Mesothelial cell of epicardium (in vitro differentiated cells): ENCODE results near the gene KLHL40. TPM values are rescaled to one million over a fixed set of nuclear protein-coding genes. Genes with fewer than 3 reads are reported as not detected.

Experiments used
- DNase-seq, 2 experiments: peaks; one replicate each; pipeline ENCODE4 v3.0.0; 2021; ENCODE audit warnings: low spot score in 2 of 2; ENCODE audit not compliant: unreplicated experiment in 2 of 2
- H3K27ac Mint-ChIP-seq: 2 replicates; pipeline ENCODE4 v1.8.0; 2021; ENCODE audit warnings: mixed read lengths
- H3K27me3 Mint-ChIP-seq: 2 replicates; pipeline ENCODE4 v1.8.0; 2021; ENCODE audit warnings: low read depth, mixed read lengths
- H3K36me3 Mint-ChIP-seq: 2 replicates; pipeline ENCODE4 v1.8.0; 2021; ENCODE audit warnings: mixed read lengths
- H3K4me1 Mint-ChIP-seq: 2 replicates; pipeline ENCODE4 v1.8.0; 2021; ENCODE audit warnings: mixed read lengths
- H3K4me3 Mint-ChIP-seq: 2 replicates; pipeline ENCODE4 v1.8.0; 2021; ENCODE audit warnings: mild to moderate bottlenecking, moderate library complexity, mixed read lengths
- H3K9me3 Mint-ChIP-seq: 2 replicates; pipeline ENCODE4 v1.8.0; 2021; ENCODE audit warnings: mixed read lengths
- CTCF ChIP-seq: fragments of 200-600 bp; sonication (generic); IDR thresholded peaks from one replicate; pipeline ENCODE4 v1.5.0; 2021; ENCODE audit warnings: antibody characterized with exemption; ENCODE audit not compliant: unreplicated experiment
- total RNA-seq: library from RNA; stranded (reverse); gene quantifications from 3 replicates; pipeline ENCODE4 v1.2.1, GENCODE V29; 2021

The KLHL40 gene
- total RNA-seq, 1 donor from 2014 or later: not detected

DNA sequence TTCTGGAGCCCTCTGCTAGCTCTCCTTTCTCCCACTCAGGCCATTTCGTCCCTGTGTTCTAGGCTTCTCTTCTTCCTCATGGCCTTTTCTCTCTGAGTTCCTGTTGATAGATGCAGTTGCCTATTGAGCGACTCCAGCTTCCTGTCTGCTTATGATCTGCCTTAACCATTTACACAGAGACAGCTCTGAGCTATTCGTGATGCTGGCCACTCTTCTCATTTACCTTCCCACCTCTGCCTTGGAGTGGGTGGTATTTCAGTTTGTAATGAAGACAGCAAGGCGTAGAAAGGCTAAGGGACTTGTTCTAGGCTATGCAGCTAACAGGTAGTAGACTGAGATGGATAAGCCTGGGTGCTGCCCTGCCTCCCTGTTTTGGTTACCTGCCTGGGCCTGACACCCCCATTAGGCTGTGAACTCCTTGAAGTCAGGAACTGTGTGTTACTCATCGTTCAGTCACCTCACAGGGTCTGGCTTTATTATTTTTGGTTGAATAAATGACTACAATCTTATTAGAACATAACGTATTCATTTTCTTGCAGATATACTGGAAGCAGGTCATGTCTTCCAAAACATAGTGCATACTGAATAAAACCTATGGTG lies 44.5 kb upstream of the KLHL40 start:
- DNase-seq: no peak
- H3K27ac Mint-ChIP-seq: no peak overlapping the region
- no peak overlapping the region for H3K4me3 Mint-ChIP-seq
- H3K36me3 Mint-ChIP-seq: peaks cover 43% of the 10 kb centered on the region
- H3K27me3 Mint-ChIP-seq: no peaks in the 10 kb centered on the region
- no peaks in the 10 kb centered on the region for H3K9me3 Mint-ChIP-seq
- no peaks in the 10 kb centered on the region for H3K4me1 Mint-ChIP-seq
- TF ChIP-seq CTCF: no peak

DNA sequence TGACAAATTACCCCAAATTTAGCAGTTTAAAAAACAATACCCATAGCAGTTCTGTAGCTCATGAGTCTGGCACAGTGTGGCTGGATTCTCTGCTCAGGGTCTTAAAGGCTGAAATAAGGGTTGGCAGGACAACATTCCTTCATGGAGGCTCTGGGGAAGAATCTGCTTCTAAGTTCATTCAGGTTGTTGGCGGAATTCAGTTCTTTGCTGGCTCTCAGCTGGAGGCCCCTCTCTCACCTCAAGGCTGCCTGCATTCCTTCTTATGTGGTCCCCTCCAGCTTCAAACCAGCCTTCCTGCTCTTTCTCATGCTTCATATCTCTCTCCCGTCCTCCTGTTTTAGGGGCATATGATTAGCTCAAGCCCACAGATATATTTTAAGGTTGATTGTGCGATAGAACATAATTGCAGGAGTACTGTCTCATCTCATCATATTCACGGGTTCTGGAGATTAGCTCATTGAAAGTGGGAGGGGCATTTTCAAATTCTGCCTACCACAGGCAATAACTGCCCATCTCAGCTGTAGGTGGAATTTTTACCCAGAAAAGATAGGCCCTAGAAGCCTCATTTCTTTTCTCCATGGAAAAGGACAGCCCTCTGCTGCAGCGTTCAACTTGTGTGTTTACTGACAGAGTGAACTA lies 37.4 kb upstream of the KLHL40 start:
- Mint-ChIP-seq H3K4me1 (peaks cover 22% of the 10 kb centered on the region), H3K4me3 (no peak overlapping the region), H3K27ac (peak overlapping the region; percentile 74), H3K36me3 (peaks cover 35% of the 10 kb centered on the region), H3K27me3 (no peaks in the 10 kb centered on the region), H3K9me3 (no peaks in the 10 kb centered on the region)
- no peak for TF ChIP-seq CTCF
- no peak for DNase-seq

DNA sequence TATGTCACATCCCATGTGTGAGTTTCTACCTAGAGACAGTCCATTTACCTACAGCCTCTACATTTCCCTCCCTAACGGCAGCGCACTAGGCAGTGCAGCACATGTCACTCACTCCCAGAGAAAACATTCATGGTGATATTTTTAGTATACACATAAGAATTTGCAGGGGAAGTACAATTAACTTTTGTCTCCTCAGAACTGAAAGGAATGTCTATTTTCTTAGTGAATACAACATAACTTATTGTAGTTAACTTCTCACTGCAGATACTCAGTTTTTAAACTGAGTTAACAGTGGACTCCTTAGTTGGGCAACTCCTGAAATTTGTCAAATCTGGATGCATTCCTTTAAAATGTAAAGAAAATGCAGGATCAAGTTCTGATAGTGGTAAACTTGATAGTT lies 36.3 kb upstream of the KLHL40 start:
- DNase-seq: no peak
- peaks cover 31% of the 10 kb centered on the region for H3K4me1 Mint-ChIP-seq
- H3K9me3 Mint-ChIP-seq: no peaks in the 10 kb centered on the region
- H3K27me3 Mint-ChIP-seq: no peaks in the 10 kb centered on the region
- peaks cover 25% of the 10 kb centered on the region for H3K36me3 Mint-ChIP-seq
- H3K27ac Mint-ChIP-seq: peak overlapping the region; percentile 57
- no peak overlapping the region for H3K4me3 Mint-ChIP-seq
- TF ChIP-seq CTCF: no peak

DNA sequence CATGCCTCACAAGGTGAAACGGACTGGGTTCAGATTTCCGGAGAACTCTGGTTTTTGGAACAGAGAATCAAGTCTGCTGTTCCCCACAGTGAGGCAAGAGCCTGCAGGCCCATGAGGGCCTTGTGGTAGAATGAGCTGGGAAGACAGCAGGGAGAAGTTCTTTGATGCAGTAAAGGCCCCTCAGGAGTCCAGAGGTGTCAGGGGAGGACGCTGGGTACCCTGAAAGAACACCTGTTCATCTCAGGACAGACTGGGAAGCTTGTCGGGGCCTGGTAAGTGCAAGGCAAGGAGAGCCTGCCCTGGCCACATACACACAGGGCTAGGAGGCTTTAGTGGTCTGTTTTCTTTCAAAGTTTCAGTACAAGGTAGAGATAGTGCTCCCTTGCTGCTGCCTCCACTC lies 35.6 kb upstream of the KLHL40 start:
- no peak for TF ChIP-seq CTCF
- Mint-ChIP-seq H3K4me1 (peaks cover 31% of the 10 kb centered on the region), H3K27ac (peak overlapping the region; percentile 76), H3K27me3 (no peaks in the 10 kb centered on the region), H3K9me3 (no peaks in the 10 kb centered on the region), H3K36me3 (peaks cover 21% of the 10 kb centered on the region), H3K4me3 (no peak overlapping the region)
- no peak for DNase-seq

- no peak for TF ChIP-seq CTCF
- DNase-seq: no peak
- peaks cover 35% of the 10 kb centered on the region for H3K4me1 Mint-ChIP-seq
- no peaks in the 10 kb centered on the region for H3K27me3 Mint-ChIP-seq
- peak overlapping the region; percentile 27 for H3K4me3 Mint-ChIP-seq
- H3K9me3 Mint-ChIP-seq: no peaks in the 10 kb centered on the region
- H3K27ac Mint-ChIP-seq: peak overlapping the region; percentile 9
- peaks cover 16% of the 10 kb centered on the region for H3K36me3 Mint-ChIP-seq
These were observed 33.9 kb upstream of the KLHL40 start for GRCh38 chr3:42651248-42652091.
